Prostate gland (tissue), 2 donors: ENCODE data around the gene TBXA2R.
A peak's percentile ranks its signal among the peaks of the same experiment; 100 is the strongest.

Experiments used
- POLR2A ChIP-seq: fragments of 450-650 bp; IDR thresholded peaks from one replicate; pipeline ENCODE4 v1.6.1; 2016; ENCODE audit warnings: antibody characterized with exemption, mild to moderate bottlenecking
- TF ChIP-seq, protein P1 (sequence below), 4 experiments: fragments of 200-600 bp in 2 of 4; fragments of 450-650 bp in 2 of 4; sonication (generic) in 2 of 4; IDR thresholded peaks; 1 replicate in 3 of 4; 2 replicates in 1 of 4; pipeline ENCODE4 v1.5.1; 2016 to 2019; ENCODE audit warnings: antibody characterized with exemption in 4 of 4, mild to moderate bottlenecking in 2 of 4, moderate library complexity in 2 of 4

DNA sequence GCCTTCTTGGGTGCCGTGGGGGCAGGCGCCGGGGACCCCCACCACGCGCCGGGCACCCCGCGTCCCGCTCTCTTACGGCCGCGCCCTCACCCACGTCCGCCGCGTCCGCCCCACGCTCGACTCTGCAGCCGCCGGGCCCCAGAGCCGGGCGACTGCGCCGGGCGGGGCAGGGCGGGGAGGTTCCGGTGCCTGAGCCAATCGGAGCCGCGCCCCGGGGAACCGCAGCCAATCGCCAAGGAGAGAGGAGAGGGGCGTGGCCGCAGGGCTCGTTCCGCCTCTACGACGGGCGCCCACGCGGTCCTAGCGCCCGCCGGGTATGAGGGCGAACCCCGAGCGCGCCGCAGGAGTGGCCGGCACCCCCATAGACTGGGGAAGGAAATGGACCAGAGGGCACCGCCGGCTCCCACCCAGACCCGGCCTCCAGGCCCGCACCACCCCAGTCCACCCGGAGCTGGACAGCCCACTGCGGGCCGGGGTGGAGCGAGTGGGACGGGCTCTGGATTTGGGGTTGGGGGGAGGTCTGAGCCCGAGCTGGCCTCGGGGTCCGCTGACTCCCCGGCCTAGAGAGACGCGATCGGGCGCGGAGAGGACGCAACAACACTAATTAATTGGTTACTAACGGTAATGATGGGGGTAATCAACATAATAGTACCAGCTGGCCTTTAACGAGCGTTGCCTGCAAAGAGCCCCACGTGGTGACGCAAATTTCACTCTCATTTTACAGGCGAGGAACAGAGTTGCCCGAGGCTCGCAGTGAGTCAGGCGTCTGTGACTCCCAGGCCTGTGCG is 49.0 kb downstream of the TBXA2R start, which contains the start of gene MFSD12:
- TF ChIP-seq, protein P1, sequence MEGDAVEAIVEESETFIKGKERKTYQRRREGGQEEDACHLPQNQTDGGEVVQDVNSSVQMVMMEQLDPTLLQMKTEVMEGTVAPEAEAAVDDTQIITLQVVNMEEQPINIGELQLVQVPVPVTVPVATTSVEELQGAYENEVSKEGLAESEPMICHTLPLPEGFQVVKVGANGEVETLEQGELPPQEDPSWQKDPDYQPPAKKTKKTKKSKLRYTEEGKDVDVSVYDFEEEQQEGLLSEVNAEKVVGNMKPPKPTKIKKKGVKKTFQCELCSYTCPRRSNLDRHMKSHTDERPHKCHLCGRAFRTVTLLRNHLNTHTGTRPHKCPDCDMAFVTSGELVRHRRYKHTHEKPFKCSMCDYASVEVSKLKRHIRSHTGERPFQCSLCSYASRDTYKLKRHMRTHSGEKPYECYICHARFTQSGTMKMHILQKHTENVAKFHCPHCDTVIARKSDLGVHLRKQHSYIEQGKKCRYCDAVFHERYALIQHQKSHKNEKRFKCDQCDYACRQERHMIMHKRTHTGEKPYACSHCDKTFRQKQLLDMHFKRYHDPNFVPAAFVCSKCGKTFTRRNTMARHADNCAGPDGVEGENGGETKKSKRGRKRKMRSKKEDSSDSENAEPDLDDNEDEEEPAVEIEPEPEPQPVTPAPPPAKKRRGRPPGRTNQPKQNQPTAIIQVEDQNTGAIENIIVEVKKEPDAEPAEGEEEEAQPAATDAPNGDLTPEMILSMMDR (IDR thresholded peaks at IDR 0.05) = peak in 2 of 4 experiments; percentile 2
- TF ChIP-seq POLR2A = peak; percentile 80
